NCI-H2081 treated with DMSO at 0.1 percent for 48 hours (cell line): Measurements from ENCODE around the gene KRTAP10-5.
"Not testable (repeated sequence)": the region's sequence is repeated elsewhere in the genome, so short reads cannot be mapped to it uniquely, and the experiment has no call there.

Experiments
- DNase-seq: peaks from one replicate; lab custom pipeline; 2025; lab: John Stamatoyannopoulos, UW

KRTAP10-5 gene

GRCh38 chr21:44590897-44591800, 10.7 kb upstream of the KRTAP10-5 start:
- DNase-seq: not testable (repeated sequence)

- no peak for DNase-seq
These were observed 9.9 kb upstream of the KRTAP10-5 start for GRCh38 chr21:44590311-44590721.

- no peak for DNase-seq
These were observed 9.3 kb upstream of the KRTAP10-5 start for GRCh38 chr21:44589586-44590305.

GRCh38 chr21:44589094-44589493, 8.7 kb upstream of the KRTAP10-5 start:
- DNase-seq: no peak

- no peak for DNase-seq
These were observed 5.5 kb upstream of the KRTAP10-5 start for GRCh38 chr21:44585892-44586291.

- DNase-seq: no peak
These were observed 3.4 kb upstream of the KRTAP10-5 start for GRCh38 chr21:44583800-44584147.

GRCh38 chr21:44583089-44583799, 2.8 kb upstream of the KRTAP10-5 start:
- no peak for DNase-seq

- DNase-seq: no peak
These were observed 1.7 kb upstream of the KRTAP10-5 start for GRCh38 chr21:44582055-44582454.

- no peak for DNase-seq
These were observed 754 bp upstream of the KRTAP10-5 start for GRCh38 chr21:44581158-44581557.

GRCh38 chr21:44579833-44580144, 615 bp downstream of the KRTAP10-5 start:
- DNase-seq: no peak

GRCh38 chr21:44579056-44579832, 1.2 kb downstream of the KRTAP10-5 start:
- DNase-seq: no peak

GRCh38 chr21:44578371-44579055, 1.9 kb downstream of the KRTAP10-5 start:
- DNase-seq: no peak

GRCh38 chr21:44576025-44576420, 4.4 kb downstream of the KRTAP10-5 start:
- DNase-seq: no peak

GRCh38 chr21:44575307-44576024, 4.9 kb downstream of the KRTAP10-5 start:
- no peak for DNase-seq

- DNase-seq: no peak
These were observed 5.7 kb downstream of the KRTAP10-5 start for GRCh38 chr21:44574457-44575306.

- DNase-seq: not testable (repeated sequence)
These were observed 6.6 kb downstream of the KRTAP10-5 start, which contains the start of gene KRTAP10-4 for GRCh38 chr21:44573630-44574456. KRTAP10-4 (plus strand) TSS chr21:44573729; CDS start chr21:44573759, 30 bp downstream.

GRCh38 chr21:44572959-44573583, 7.3 kb downstream of the KRTAP10-5 start:
- no peak for DNase-seq
